Frontal cortex (tissue), 4 donors: ENCODE data around the gene PCNT. TPM values are rescaled to one million over a fixed set of nuclear protein-coding genes. Genes with fewer than 3 reads are reported as not detected.

ENCODE experiments used
- DNase-seq, 2 donors: peaks; one replicate each; pipeline ENCODE4 v3.0.0; 2012; ENCODE audit warnings: low spot score in 2 of 2
- FAIRE-seq: peaks from 2 replicates; lab custom pipeline; 2012; peaks lifted over from hg19 to GRCh38; lab: Jason Lieb, UNC
- total RNA-seq: library from RNA; depleted of rRNA; stranded (reverse); fragments of >200 nt; gene quantifications from one replicate; pipeline ENCODE4 v1.2.3, GENCODE V29; 2014
- donor health status: control.
- donor health status: control.
- donor health status: control.

Gene PCNT
- total RNA-seq, 1 donor from 2014 or later = 15.5 TPM

DNA sequence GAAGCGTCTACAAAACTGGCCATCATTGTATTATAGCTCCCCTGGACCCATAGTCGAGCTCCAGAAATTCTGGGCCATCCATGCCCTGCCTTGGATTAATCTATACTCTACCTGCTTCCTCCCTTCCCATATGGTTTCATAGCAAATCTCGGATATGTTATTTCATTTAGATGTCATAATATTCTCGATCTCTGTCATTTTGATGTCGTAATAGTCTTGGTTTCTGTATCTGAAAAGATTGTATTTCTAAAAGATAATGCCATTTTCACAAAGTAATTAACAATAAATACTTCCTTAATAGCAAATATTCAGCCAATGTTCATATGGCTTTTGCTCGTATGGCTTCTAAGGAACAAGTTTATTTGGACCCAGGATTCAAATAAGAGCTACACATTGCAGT, 169.9 kb downstream of the PCNT start:
- DNase-seq (no peak), FAIRE-seq (no peak)

Other genes with a start within 250 kb of the PCNT start
- gene COL6A2, start 226.0 kb upstream of the PCNT start, total RNA-seq = 15.5 TPM
- gene FTCD, start 168.6 kb upstream of the PCNT start, total RNA-seq = 0.41 TPM
- 4.9 TPM for gene SPATC1L, start 139.7 kb upstream of the PCNT start, total RNA-seq
- 39.5 TPM for gene LSS, start 95.4 kb upstream of the PCNT start, total RNA-seq
- 67.7 TPM for gene MCM3AP, start 38.5 kb upstream of the PCNT start, total RNA-seq
- gene YBEY, start 37.8 kb upstream of the PCNT start, total RNA-seq = 13.0 TPM
- 3.7 TPM for gene C21orf58, start 286 bp upstream of the PCNT start, total RNA-seq
- gene DIP2A, start 134.7 kb downstream of the PCNT start, total RNA-seq = 26.1 TPM